Thyroid gland (tissue), 4 donors: Measurements from ENCODE around the gene RAB4B.

Source experiments
- POLR2A ChIP-seq, 2 donors: fragments of 450-650 bp; IDR thresholded peaks; one replicate each; pipeline ENCODE4 v1.6.1; 2017; ENCODE audit warnings: antibody characterized with exemption in 2 of 2, mild to moderate bottlenecking in 2 of 2, moderate library complexity in 1 of 2
- TF ChIP-seq, protein P1 (sequence below), 6 experiments: fragments of 200-600 bp in 3 of 6; fragments of 450-650 bp in 3 of 6; sonication (generic) in 3 of 6; IDR thresholded peaks; one replicate each; pipeline ENCODE4 v1.5.1; 2016 to 2019; ENCODE audit warnings: antibody characterized with exemption in 6 of 6, mild to moderate bottlenecking in 2 of 6, inconsistent platforms in 1 of 6, moderate library complexity in 1 of 6

DNA sequence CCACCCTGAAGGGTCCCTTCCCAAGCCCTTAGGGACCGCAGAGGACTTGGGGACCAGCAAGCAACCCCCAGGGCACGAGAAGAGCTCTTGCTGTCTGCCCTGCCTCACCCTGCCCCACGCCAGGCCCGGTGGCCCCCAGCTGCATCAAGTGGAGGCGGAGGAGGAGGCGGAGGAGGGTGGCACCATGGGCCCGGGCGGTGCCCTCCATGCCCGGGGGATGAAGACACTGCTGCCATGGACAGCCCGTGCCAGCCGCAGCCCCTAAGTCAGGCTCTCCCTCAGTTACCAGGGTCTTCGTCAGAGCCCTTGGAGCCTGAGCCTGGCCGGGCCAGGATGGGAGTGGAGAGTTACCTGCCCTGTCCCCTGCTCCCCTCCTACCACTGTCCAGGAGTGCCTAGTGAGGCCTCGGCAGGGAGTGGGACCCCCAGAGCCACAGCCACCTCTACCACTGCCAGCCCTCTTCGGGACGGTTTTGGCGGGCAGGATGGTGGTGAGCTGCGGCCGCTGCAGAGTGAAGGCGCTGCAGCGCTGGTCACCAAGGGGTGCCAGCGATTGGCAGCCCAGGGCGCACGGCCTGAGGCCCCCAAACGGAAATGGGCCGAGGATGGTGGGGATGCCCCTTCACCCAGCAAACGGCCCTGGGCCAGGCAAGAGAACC lies 22.4 kb downstream of the RAB4B start:
- TF ChIP-seq POLR2A (IDR thresholded peaks at IDR 0.05) = no peak
- TF ChIP-seq, protein P1, sequence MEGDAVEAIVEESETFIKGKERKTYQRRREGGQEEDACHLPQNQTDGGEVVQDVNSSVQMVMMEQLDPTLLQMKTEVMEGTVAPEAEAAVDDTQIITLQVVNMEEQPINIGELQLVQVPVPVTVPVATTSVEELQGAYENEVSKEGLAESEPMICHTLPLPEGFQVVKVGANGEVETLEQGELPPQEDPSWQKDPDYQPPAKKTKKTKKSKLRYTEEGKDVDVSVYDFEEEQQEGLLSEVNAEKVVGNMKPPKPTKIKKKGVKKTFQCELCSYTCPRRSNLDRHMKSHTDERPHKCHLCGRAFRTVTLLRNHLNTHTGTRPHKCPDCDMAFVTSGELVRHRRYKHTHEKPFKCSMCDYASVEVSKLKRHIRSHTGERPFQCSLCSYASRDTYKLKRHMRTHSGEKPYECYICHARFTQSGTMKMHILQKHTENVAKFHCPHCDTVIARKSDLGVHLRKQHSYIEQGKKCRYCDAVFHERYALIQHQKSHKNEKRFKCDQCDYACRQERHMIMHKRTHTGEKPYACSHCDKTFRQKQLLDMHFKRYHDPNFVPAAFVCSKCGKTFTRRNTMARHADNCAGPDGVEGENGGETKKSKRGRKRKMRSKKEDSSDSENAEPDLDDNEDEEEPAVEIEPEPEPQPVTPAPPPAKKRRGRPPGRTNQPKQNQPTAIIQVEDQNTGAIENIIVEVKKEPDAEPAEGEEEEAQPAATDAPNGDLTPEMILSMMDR (IDR thresholded peaks at IDR 0.05) = no peak
